Measurements from ENCODE around the gene APOE. TPM values are rescaled to one million over a fixed set of nuclear protein-coding genes. Genes with fewer than 3 reads are reported as not detected.

APOE gene
- total RNA-seq, 5 donors from 2014 or later (not counting 1 experiment from before 2014, with no cell fraction given) = 2.0 to 9.5 (median 6.8) TPM

- no peaks in the 10 kb centered on the region for H3K27me3 Mint-ChIP-seq
- ChIA-PET CTCF (interaction anchor here (0.6 kb wide), 2 partner anchors 9 to 1232 kb away, joined by 4 read pairs; no protein-coding TSS in a partner anchor), POLR2A (no interaction called here)
- no peak overlapping the region for H3K27ac Mint-ChIP-seq
- H3K36me3 Mint-ChIP-seq = no peaks in the 10 kb centered on the region
- ATAC-seq (replicated peaks in 1 of 4) (no peak), DNase-seq (no peak)
- H3K36me3 ChIP-seq (ENCODE audit: control insufficient read depth in 2 of 2, extremely low read depth in 1 of 2, insufficient read depth in 1 of 2, low read length in 1 of 2) = no peaks in the 10 kb centered on the region
- H3K4me3 Mint-ChIP-seq = no peak overlapping the region
- H3K27ac ChIP-seq (ENCODE audit: low read length) = no peak overlapping the region
- H3K4me1 ChIP-seq (ENCODE audit: control insufficient read depth in 1 of 2, extremely low read depth in 1 of 2, insufficient read depth in 2 of 2, low read length in 2 of 2) = no peaks in the 10 kb centered on the region
- WGBS (ENCODE audit: insufficient coverage) = 70% methylated on average over 4 of the region's 4 CpGs
- H3K4me1 Mint-ChIP-seq = no peaks in the 10 kb centered on the region
- H3K27me3 ChIP-seq (replicated peaks in 1 of 2; ENCODE audit: control insufficient read depth in 2 of 2, extremely low read depth in 1 of 2, insufficient read depth in 2 of 2, low read length in 1 of 2) = peaks cover 0 to 11% of the 10 kb centered on the region in 2 experiments
- H3K4me3 ChIP-seq (ENCODE audit: control insufficient read depth in 1 of 2, extremely low read depth in 1 of 2, low read length in 1 of 2) = no peak overlapping the region
- no peaks in the 10 kb centered on the region for H3K9me3 ChIP-seq
- no peaks in the 10 kb centered on the region for H3K9me3 Mint-ChIP-seq
These were observed 38.9 kb upstream of the APOE start for GRCh38 chr19:44866664-44867063.

- Mint-ChIP-seq H3K9me3 (no peaks in the 10 kb centered on the region), H3K4me3 (no peak overlapping the region), H3K4me1 (no peaks in the 10 kb centered on the region), H3K27me3 (no peaks in the 10 kb centered on the region), H3K36me3 (no peaks in the 10 kb centered on the region), H3K27ac (no peak overlapping the region)
- no peaks in the 10 kb centered on the region for H3K4me1 ChIP-seq (ENCODE audit: control insufficient read depth in 1 of 2, extremely low read depth in 1 of 2, insufficient read depth in 2 of 2, low read length in 2 of 2)
- H3K4me3 ChIP-seq (ENCODE audit: control insufficient read depth in 1 of 2, extremely low read depth in 1 of 2, low read length in 1 of 2) = no peak overlapping the region
- ATAC-seq (replicated peaks in 1 of 4) (no peak), DNase-seq (no peak)
- H3K9me3 ChIP-seq = no peaks in the 10 kb centered on the region
- H3K27ac ChIP-seq (ENCODE audit: low read length) = no peak overlapping the region
- H3K27me3 ChIP-seq (replicated peaks in 1 of 2; ENCODE audit: control insufficient read depth in 2 of 2, extremely low read depth in 1 of 2, insufficient read depth in 2 of 2, low read length in 1 of 2) = peaks cover 0 to 7% of the 10 kb centered on the region in 2 experiments
- POLR2A ChIA-PET = no interaction called here
- CTCF ChIA-PET = interaction anchor here in 1 of 2 donors (0.6 kb wide), 1 partner anchor 1160 kb away, joined by 4 read pairs; no protein-coding TSS in a partner anchor
- 83% methylated on average over 11 of the region's 12 CpGs for WGBS (ENCODE audit: insufficient coverage)
- no peaks in the 10 kb centered on the region for H3K36me3 ChIP-seq (ENCODE audit: control insufficient read depth in 2 of 2, extremely low read depth in 1 of 2, insufficient read depth in 1 of 2, low read length in 1 of 2)
These were observed 38.0 kb upstream of the APOE start for GRCh38 chr19:44867578-44867977.

GRCh38 chr19:44869733-44870470 lies 35.7 kb upstream of the APOE start:
- DNase-seq = no peak
- H3K4me3 ChIP-seq (ENCODE audit: control insufficient read depth in 1 of 2, extremely low read depth in 1 of 2, low read length in 1 of 2) = no peak overlapping the region
- no peaks in the 10 kb centered on the region for H3K36me3 Mint-ChIP-seq
- no peaks in the 10 kb centered on the region for H3K4me1 Mint-ChIP-seq
- ChIA-PET CTCF (interaction anchor here (0.7 kb wide), 2 partner anchors 67 to 212 kb away, joined by 3 to 4 read pairs; no protein-coding TSS in a partner anchor), POLR2A (no interaction called here)
- ATAC-seq (replicated peaks in 1 of 4) = no peak
- peaks cover 0 to 2% of the 10 kb centered on the region in 2 donors for H3K27me3 Mint-ChIP-seq
- no peak overlapping the region for H3K27ac ChIP-seq (ENCODE audit: low read length)
- no peaks in the 10 kb centered on the region for H3K9me3 Mint-ChIP-seq
- H3K27ac Mint-ChIP-seq = no peak overlapping the region
- peaks cover 0 to 15% of the 10 kb centered on the region in 2 experiments for H3K27me3 ChIP-seq (replicated peaks in 1 of 2; ENCODE audit: control insufficient read depth in 2 of 2, extremely low read depth in 1 of 2, insufficient read depth in 2 of 2, low read length in 1 of 2)
- 28% methylated on average over 5 of the region's 13 CpGs for WGBS (ENCODE audit: insufficient coverage)
- H3K9me3 ChIP-seq = no peaks in the 10 kb centered on the region
- H3K4me1 ChIP-seq (ENCODE audit: control insufficient read depth in 1 of 2, extremely low read depth in 1 of 2, insufficient read depth in 2 of 2, low read length in 2 of 2) = no peaks in the 10 kb centered on the region
- no peak overlapping the region for H3K4me3 Mint-ChIP-seq
- no peaks in the 10 kb centered on the region for H3K36me3 ChIP-seq (ENCODE audit: control insufficient read depth in 2 of 2, extremely low read depth in 1 of 2, insufficient read depth in 1 of 2, low read length in 1 of 2)

GRCh38 chr19:44871809-44872208 lies 33.8 kb upstream of the APOE start:
- no peak overlapping the region for H3K4me3 Mint-ChIP-seq
- 84% methylated on average over 14 of the region's 14 CpGs for WGBS (ENCODE audit: insufficient coverage)
- H3K36me3 Mint-ChIP-seq = no peaks in the 10 kb centered on the region
- no peaks in the 10 kb centered on the region for H3K9me3 ChIP-seq
- H3K36me3 ChIP-seq (ENCODE audit: control insufficient read depth in 2 of 2, extremely low read depth in 1 of 2, insufficient read depth in 1 of 2, low read length in 1 of 2) = no peaks in the 10 kb centered on the region
- ATAC-seq (replicated peaks in 1 of 4) = no peak
- peaks cover 0 to 2% of the 10 kb centered on the region in 2 donors for H3K27me3 Mint-ChIP-seq
- DNase-seq = no peak
- H3K27ac ChIP-seq (ENCODE audit: low read length) = no peak overlapping the region
- H3K27ac Mint-ChIP-seq = no peak overlapping the region
- ChIA-PET POLR2A (no interaction called here), CTCF (no interaction called here)
- no peak overlapping the region for H3K4me3 ChIP-seq (ENCODE audit: control insufficient read depth in 1 of 2, extremely low read depth in 1 of 2, low read length in 1 of 2)
- peaks cover 0 to 7% (median 2%) of the 10 kb centered on the region in 3 donors for H3K4me1 Mint-ChIP-seq
- H3K9me3 Mint-ChIP-seq = no peaks in the 10 kb centered on the region
- H3K4me1 ChIP-seq (ENCODE audit: control insufficient read depth in 1 of 2, extremely low read depth in 1 of 2, insufficient read depth in 2 of 2, low read length in 2 of 2) = peaks cover 0 to 2% of the 10 kb centered on the region in 2 experiments
- H3K27me3 ChIP-seq (replicated peaks in 1 of 2; ENCODE audit: control insufficient read depth in 2 of 2, extremely low read depth in 1 of 2, insufficient read depth in 2 of 2, low read length in 1 of 2) = peaks cover 0 to 12% of the 10 kb centered on the region in 2 experiments

GRCh38 chr19:44872661-44873060 lies 32.9 kb upstream of the APOE start:
- H3K4me3 Mint-ChIP-seq = no peak overlapping the region
- no peak overlapping the region for H3K27ac Mint-ChIP-seq
- Histone ChIP-seq H3K9me3 (no peaks in the 10 kb centered on the region), H3K36me3 (ENCODE audit: control insufficient read depth in 2 of 2, extremely low read depth in 1 of 2, insufficient read depth in 1 of 2, low read length in 1 of 2) (no peaks in the 10 kb centered on the region), H3K4me3 (ENCODE audit: control insufficient read depth in 1 of 2, extremely low read depth in 1 of 2, low read length in 1 of 2) (no peak overlapping the region), H3K27ac (ENCODE audit: low read length) (no peak overlapping the region), H3K27me3 (replicated peaks in 1 of 2; ENCODE audit: control insufficient read depth in 2 of 2, extremely low read depth in 1 of 2, insufficient read depth in 2 of 2, low read length in 1 of 2) (peaks cover 0 to 12% of the 10 kb centered on the region in 2 experiments), H3K4me1 (ENCODE audit: control insufficient read depth in 1 of 2, extremely low read depth in 1 of 2, insufficient read depth in 2 of 2, low read length in 2 of 2) (peaks cover 0 to 9% of the 10 kb centered on the region in 2 experiments)
- ATAC-seq (replicated peaks in 1 of 4) (no peak), DNase-seq (no peak)
- 62% methylated on average over 2 of the region's 4 CpGs for WGBS (ENCODE audit: insufficient coverage)
- ChIA-PET POLR2A (no interaction called here), CTCF (no interaction called here)
- H3K4me1 Mint-ChIP-seq = peaks cover 0 to 13% (median 8%) of the 10 kb centered on the region in 3 donors
- H3K27me3 Mint-ChIP-seq = peaks cover 0 to 2% of the 10 kb centered on the region in 2 donors
- H3K9me3 Mint-ChIP-seq = no peaks in the 10 kb centered on the region
- no peaks in the 10 kb centered on the region for H3K36me3 Mint-ChIP-seq

GRCh38 chr19:44874317-44874716 lies 31.3 kb upstream of the APOE start:
- no peak overlapping the region for H3K27ac Mint-ChIP-seq

More at GRCh38 chr19:44874317-44874716, 31.3 kb upstream of the APOE start:
- Mint-ChIP-seq H3K27me3 (peaks cover 0 to 2% of the 10 kb centered on the region in 2 donors), H3K9me3 (no peaks in the 10 kb centered on the region), H3K4me3 (no peak overlapping the region), H3K4me1 (peaks cover 0 to 13% (median 8%) of the 10 kb centered on the region in 3 donors), H3K36me3 (no peaks in the 10 kb centered on the region)
- Histone ChIP-seq H3K4me1 (ENCODE audit: control insufficient read depth in 1 of 2, extremely low read depth in 1 of 2, insufficient read depth in 2 of 2, low read length in 2 of 2) (peaks cover 0 to 9% of the 10 kb centered on the region in 2 experiments), H3K4me3 (ENCODE audit: control insufficient read depth in 1 of 2, extremely low read depth in 1 of 2, low read length in 1 of 2) (no peak overlapping the region), H3K36me3 (ENCODE audit: control insufficient read depth in 2 of 2, extremely low read depth in 1 of 2, insufficient read depth in 1 of 2, low read length in 1 of 2) (no peaks in the 10 kb centered on the region), H3K27ac (ENCODE audit: low read length) (no peak overlapping the region), H3K27me3 (replicated peaks in 1 of 2; ENCODE audit: control insufficient read depth in 2 of 2, extremely low read depth in 1 of 2, insufficient read depth in 2 of 2, low read length in 1 of 2) (peaks cover 0 to 21% of the 10 kb centered on the region in 2 experiments), H3K9me3 (no peaks in the 10 kb centered on the region)
- no peak for DNase-seq
- 93% methylated on average over 14 of the region's 16 CpGs for WGBS (ENCODE audit: insufficient coverage)
- POLR2A ChIA-PET = no interaction called here
- no peak for ATAC-seq (replicated peaks in 1 of 4)
- CTCF ChIA-PET = no interaction called here

Data from T-cell (primary cell).